Epithelial cell of esophagus (primary cell): ENCODE data around the gene RRP1.
"Not testable (repeated sequence)": the region's sequence is repeated elsewhere in the genome, so short reads cannot be mapped to it uniquely, and the experiment has no call there.

Experiments used
- DNase-seq: peaks from one replicate; pipeline ENCODE4 v3.0.0; 2010; ENCODE audit warnings: low read depth
- H3K4me3 ChIP-seq: 2 replicates; pipeline ENCODE4 v1.5.1; 2011; ENCODE audit warnings: mild to moderate bottlenecking, low read length, control low read depth
- TF ChIP-seq, protein P1 (sequence below): IDR thresholded peaks from 2 replicates; pipeline ENCODE4 v1.5.1; 2011; ENCODE audit warnings: low read depth, mild to moderate bottlenecking, low read length, control low read depth, inconsistent platforms; ENCODE audit not compliant: insufficient read depth; ENCODE audit errors: missing control alignments

The RRP1 gene

DNA sequence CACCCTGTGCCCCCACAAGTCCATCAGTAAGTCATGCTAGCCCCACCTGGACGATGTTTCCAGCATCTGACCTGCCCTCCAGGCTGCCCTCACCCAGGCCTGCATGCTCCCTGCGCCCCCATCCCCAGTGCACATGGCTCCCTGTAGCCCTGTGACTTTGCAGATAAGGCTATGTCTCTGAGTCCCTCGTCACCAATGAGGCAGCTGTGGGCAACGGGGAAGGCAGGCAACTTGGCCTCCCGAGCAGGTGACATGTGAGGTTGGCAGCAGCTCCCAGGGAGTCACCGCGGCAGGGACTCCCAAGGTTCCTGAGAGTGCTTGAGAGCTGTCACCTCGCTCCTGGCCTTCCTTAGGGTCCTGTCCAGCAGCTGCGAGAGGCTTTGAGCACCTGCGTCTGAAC lies 43.3 kb downstream of the RRP1 start:
- no peak for DNase-seq
- TF ChIP-seq, protein P1, sequence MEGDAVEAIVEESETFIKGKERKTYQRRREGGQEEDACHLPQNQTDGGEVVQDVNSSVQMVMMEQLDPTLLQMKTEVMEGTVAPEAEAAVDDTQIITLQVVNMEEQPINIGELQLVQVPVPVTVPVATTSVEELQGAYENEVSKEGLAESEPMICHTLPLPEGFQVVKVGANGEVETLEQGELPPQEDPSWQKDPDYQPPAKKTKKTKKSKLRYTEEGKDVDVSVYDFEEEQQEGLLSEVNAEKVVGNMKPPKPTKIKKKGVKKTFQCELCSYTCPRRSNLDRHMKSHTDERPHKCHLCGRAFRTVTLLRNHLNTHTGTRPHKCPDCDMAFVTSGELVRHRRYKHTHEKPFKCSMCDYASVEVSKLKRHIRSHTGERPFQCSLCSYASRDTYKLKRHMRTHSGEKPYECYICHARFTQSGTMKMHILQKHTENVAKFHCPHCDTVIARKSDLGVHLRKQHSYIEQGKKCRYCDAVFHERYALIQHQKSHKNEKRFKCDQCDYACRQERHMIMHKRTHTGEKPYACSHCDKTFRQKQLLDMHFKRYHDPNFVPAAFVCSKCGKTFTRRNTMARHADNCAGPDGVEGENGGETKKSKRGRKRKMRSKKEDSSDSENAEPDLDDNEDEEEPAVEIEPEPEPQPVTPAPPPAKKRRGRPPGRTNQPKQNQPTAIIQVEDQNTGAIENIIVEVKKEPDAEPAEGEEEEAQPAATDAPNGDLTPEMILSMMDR = no peak
- no peak overlapping the region for H3K4me3 ChIP-seq

GRCh38 chr21:43834146-43834905 lies 44.9 kb downstream of the RRP1 start:
- TF ChIP-seq, protein P1 = no peak
- DNase-seq = no peak
- no peak overlapping the region for H3K4me3 ChIP-seq

DNA sequence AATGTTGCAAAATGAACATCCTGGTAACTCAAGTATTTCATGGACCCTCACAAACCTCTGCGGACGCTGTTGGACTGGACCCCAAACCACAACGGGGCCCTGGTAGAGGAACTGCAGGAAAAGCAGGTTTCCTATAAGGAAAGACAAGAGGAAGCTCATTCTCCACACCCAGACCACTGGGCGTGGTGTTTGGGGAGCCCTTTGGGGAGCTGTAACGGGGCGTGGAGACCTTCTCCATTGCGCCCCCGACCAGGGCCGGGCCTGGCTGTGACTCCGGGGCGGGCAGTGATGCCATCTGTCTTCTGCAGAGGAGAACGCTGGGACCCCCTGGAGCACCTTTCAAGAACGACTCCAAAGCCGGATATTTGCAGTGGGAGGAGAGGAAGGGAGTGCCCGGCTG lies 45.7 kb downstream of the RRP1 start:
- DNase-seq = no peak
- no peak overlapping the region for H3K4me3 ChIP-seq
- TF ChIP-seq, protein P1 = no peak

DNA sequence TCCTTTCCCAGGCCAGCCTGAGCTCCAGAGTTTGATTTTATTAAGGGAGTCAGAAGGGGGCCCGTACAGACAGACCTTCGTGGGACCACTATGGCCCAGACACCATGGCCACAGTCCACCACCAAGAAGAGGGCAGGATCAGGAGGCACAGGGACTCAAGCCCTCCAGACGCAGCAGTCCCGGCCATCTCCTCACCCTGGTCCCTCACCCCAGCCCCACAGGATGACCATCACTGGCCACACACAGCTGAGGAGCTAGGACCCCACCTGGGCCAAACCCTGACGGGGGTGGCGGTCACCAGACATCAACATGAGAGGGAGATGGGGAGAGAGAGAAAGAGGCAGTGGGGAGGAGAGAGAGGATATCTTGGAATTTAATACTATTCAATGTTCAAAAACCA lies 46.5 kb downstream of the RRP1 start:
- TF ChIP-seq, protein P1 = no peak
- no peak overlapping the region for H3K4me3 ChIP-seq
- DNase-seq = no peak

DNA sequence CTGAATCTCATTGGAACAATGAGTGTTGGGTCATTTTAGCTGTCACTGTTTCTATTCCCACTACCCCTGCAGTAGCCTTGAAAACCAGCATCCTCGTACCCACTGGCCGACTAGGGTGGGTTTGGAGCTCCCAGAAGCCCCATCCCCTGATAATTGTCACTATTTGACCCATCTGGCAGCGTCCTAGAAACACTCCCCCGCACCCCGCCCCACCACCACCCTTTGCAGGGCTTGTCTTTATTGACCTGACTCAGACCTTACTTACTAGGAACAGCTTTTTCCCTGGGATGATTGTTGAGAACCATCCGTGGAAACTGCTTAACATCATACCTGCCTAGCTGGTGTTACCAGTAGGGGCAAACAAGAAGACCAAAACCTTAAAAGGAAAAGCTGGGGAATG lies 47.2 kb downstream of the RRP1 start:
- H3K4me3 ChIP-seq = no peak overlapping the region
- DNase-seq = no peak
- TF ChIP-seq, protein P1 = no peak

GRCh38 chr21:43840259-43840658 lies 50.9 kb downstream of the RRP1 start:
- no peak overlapping the region for H3K4me3 ChIP-seq
- no peak for DNase-seq
- TF ChIP-seq, protein P1 = no peak

GRCh38 chr21:43842742-43843141 lies 53.4 kb downstream of the RRP1 start:
- no peak overlapping the region for H3K4me3 ChIP-seq
- DNase-seq = no peak
- TF ChIP-seq, protein P1 = no peak

DNA sequence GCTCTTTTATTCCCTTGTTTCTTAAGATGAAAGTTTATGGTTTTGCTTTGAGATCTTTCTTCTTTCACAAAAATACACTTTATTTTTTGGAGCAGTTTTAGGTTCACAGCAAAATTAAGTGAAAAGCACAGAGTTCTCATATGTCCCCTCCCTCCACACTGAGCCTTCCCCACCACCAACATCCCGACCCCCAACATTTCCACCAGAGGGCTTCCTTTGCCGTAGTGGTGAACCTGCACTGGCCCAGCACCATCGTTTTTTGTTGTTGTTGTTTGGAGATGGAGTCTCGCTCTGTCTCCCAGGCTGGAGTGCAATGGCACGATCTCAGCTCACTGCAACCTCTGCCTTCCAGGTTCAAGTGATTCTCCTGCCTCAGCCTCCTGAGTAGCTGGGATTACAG lies 55.5 kb downstream of the RRP1 start:
- not testable (repeated sequence) for DNase-seq, H3K4me3 ChIP-seq
